Activated CD4-positive, alpha-beta T cell treated with anti-CD3 and anti-CD28 coated beads, Interleukin-2, Interleukin-6, amounts not matched to agents 100 ng/mL and 50 ng/mL, durations not matched to agents 16 hours and 8 hours (primary cell): ENCODE results near the gene PON2.
"Not testable (repeated sequence)": the region's sequence is repeated elsewhere in the genome, so short reads cannot be mapped to it uniquely, and the experiment has no call there.

Experiments
- DNase-seq: peaks from one replicate; pipeline ENCODE4 v3.0.0-alpha.2; 2020

Gene PON2

DNA sequence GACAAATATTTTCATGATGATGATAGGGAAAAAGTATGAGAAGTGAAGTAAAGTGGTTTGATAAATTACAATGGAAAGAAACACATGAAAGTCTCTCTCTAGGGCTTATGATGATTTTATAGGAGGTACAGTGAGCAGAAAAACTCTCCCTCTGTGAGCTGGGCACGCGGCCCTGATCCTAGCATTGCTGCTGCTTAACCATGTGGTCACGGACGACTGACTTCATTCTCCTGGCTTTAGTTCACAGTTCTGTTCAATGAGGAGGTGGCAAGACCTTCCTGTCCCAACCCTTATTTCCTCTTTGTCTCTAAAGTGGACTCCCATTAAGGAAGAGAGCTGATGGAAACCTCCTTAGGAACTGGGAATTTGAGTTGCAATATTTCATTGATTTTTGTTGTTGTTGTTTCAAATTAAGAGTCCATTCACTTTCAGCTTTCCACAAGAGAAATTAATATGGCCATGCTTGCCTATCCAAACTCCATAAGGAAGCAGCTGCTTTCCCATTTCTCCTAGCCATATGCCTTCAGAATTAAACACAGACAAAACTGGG lies 30.4 kb downstream of the PON2 start:
- no peak for DNase-seq

DNA sequence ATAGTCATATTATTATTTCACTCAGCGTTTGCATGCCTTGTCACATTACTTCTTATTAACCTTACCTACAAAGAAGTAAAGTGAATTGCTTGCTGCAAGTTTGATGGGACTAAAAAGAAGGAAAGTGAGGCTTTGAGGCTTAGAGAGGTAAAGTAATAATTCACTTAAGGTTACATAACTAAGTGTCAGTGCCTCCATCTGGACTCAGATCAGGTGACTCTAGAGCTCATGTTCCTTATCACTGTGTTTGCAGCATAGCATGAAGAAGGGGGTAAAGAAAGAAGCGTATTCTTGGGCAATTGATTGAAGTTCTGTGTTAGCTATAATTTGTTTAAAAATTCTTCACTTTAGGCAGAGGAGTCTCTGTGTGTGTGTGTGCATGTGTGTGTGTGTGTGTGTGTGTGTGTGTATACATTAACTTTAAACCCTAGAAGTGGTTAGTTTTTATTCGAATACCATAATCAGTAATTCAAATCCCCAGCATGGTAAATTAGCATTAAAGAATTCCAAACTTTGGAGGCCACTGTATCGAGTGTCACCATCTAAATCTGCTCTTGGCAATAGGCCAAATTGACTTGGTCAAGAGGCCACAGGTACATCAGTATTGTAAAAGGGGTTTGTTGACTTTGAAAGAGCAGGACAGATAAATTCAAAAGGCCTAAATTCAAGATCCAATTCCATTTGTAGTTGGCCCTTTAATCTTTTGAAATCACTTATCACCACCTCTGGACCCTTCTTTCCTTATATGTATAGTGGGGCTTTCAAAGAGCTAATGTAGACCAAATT lies 36.5 kb downstream of the PON2 start:
- no peak for DNase-seq

DNA sequence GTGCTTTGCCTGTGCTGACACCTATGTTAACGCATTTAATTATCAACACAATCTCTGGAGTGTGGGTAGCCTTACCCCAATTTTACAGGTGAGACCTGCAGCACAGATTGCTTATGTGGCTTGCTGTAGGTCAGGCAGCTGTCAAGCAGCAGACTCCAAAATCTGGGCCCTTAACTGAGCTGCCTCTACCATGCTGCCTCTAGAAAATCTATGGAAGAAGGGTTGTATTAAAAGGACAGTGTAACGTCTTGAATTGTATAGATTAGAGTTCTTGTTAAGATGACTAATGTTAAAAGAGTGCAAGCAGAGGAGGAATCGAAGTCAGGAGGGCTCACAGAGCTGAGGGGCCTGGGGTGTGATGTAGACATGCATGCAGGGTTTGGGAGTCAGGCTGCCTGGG lies 37.4 kb downstream of the PON2 start:
- DNase-seq: no peak

DNA sequence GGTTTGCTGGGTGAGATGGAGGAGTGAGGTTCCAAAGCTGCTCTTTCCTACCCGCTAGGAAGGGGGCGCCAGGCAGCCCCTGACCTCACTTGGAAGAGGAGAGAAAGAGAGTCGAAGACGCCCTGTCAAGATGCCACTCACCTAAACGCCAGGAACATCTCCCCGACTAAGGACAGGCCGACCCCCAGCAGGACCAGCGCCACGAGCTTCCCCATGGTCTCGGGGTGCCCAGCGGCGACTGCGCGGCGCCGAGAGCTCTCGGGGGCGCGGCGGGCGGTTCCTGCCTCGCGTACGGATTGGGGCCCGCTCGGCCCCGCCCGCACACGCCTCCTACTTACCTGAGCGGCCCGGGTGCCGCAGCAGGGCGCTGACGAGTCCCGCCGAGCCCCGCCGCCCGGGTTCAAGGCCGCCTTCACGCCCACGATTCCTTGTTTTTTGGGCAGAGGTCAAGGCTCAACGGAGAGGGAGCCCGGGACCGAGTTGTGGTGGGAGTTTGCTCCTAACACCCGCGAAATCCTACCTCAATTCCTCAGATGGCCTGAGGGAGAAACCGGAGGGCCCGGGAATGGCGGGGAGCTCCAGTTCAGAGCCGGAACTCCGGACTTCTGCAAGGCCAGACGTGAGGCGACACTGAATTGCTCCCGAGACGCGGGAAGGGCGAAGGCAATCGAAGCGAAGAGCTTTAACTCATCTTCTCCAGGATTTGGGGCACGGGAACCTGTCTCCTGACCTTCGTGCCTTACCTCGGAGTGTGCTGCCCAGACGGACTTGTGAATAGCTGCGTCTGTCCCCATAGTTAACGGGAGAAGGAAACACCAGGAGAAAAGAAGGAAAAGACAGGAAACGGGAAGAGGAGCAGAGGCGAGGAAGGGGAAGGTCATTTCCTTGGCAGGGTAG lies 38.4 kb downstream of the PON2 start, which contains the start of gene PON3:
PON3 (minus strand) TSS at position 240 of the 897 bp plus-strand sequence; CDS start at position 215, 25 bp downstream.
- peak; percentile 46 for DNase-seq

DNA sequence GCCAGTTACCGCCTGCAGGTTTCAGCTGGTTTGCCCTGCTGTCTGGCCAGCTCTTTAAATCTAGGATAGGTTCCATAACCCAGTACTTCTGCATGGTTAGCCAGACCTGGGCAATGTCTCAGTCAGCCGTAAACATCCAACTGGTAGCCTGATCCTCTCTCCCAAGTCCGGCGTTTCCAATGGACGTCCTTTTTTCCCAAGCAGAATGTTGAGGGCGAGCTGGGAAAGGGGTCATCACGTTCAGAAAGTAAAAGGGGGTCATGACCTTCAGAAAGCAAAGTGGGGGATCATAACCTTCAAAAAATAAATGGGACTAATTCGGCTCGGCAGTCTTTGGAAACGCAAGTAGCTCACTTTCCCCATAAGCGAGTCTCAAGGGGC lies 39.1 kb downstream of the PON2 start:
- no peak for DNase-seq

DNA sequence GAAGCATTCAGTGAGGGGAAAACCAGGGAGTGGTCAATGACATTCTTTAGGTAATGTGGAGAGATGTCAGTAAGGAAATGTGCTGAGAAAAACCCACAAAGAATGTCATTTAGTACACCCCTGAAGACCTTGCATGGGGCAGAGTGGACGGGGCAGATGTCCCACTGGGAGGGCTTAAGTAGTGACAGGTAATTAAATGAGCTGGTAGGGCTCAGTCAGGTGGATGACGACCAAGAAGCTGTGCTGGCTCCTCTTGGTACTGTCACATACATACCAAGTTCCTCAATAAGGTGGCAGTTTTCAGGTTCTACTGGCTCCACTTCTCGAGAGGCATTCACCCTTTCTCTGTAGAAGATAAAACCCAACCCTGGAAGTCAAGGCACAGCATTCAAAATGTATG lies 40.5 kb downstream of the PON2 start:
- no peak for DNase-seq

DNA sequence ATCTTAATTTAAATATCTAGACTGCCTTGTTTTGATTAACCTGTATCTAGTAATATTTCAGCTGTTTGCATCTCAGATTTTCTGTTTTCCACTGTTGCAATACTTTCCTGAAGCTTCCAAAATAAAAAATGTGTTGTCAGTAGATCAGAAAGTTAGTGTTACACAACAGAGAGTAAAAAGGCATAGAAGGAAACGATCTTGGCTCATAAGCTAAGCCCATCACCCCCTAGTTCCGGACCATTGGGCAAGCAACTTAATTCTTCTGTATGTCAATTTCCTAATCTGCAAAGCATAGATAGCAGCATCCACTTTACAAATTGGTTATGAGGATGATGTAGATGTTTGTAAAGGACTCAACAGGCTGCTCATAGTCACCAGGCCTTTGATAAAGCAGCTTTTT lies 43.1 kb downstream of the PON2 start:
- no peak for DNase-seq

DNA sequence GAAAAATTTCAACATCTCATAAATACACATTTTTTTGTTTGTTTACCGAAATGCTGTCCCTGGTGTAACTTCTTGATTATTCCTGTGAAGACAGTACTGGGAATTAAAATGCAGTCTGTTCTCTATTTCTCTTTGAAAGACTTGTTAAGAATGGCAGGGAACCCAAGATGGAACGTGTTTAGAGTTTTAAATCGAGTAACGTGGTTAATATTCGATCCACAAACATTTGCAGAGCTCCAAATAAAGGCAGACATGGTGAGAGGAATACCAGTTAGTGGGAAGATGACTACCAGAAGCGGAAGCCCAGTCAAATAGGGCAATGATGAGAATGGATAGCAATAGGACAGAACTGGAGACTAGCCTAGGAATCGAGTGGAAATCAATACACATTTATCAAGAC lies 45.3 kb downstream of the PON2 start:
- DNase-seq: no peak

DNA sequence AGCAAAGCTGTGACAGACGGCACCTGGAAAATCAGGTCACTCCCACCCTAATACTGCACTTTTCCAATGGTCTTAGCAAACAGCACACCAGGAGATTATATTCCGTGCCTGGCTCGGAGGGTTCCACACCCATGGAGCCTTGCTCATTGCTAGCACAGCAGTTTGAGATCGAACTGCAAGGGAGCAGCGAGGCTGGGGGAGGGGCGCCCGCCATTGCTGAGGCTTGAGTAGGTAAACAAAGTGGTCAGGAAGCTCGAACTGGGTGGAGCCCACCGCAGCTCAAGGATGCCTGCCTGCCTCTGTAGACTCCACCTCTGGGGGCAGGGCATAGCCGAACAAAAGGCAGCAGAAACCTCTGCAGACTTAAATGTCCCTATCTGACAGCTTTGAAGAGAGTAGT lies 55.4 kb downstream of the PON2 start:
- not testable (repeated sequence) for DNase-seq

DNA sequence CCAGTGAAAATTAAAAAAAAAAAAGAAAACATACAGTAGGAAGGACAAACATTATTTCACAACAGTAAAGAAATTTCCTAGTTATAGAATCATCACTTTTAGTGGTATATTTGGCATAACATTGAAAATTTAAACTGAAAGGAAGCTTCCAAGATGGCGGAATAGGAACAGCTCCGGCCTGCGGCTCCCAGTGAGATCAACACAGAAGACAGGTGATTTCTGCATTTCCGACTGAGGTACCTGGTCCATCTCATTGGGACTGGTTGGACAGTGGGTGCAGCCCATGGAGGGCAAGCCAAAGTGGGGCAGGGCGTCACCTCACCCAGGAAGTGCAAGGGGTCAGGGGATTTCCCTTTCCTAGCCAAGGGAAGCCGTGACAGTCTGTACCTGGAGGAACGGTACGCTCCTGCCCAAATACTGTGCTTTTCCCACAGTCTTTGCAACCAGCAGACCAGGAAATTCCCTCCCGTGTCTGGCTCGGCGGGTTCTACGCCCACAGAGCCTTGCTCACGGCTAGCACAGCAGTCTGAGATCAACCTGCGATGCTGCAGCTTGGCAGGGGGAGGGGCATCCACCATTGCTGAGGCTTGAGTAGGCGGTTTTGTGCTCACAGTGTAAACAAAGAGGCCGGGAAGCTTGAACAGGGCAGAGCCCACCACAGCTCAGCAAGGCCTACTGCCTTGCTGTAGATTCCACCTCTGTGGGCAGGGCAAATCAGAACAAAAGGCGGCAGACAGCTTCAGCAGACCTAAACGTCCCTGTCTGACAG lies 58.0 kb downstream of the PON2 start:
- no peak for DNase-seq

DNA sequence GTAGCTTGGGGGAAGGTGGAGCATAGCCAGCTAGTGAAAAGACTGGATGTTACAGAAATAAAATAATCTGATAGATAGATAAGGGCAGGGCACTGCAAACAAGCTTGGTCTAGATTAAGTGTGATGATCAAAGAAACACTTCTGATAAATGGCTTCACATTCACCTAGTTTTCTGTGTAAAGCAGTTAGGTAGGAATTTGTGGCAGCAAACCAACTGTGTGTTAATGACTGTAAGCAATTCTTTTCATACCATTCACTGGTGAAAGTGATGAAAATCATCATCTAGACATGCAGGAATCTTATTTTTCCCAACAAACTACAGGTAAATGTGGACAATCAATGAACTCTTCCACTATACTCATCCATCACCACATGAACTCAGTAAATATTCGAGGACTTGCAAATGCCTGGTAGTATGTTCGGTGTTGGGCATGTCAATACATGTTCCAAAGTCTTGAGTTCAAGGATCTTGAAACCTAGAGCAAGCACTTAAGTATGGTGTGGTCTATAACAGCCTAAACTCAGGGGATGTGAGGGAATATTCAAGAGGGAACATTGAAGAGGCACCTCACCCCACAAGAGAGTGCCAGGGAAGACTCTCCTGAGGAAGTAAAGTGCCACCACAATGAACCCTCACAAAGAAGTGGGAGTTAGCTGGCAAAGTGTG lies 59.1 kb downstream of the PON2 start:
- no peak for DNase-seq

DNA sequence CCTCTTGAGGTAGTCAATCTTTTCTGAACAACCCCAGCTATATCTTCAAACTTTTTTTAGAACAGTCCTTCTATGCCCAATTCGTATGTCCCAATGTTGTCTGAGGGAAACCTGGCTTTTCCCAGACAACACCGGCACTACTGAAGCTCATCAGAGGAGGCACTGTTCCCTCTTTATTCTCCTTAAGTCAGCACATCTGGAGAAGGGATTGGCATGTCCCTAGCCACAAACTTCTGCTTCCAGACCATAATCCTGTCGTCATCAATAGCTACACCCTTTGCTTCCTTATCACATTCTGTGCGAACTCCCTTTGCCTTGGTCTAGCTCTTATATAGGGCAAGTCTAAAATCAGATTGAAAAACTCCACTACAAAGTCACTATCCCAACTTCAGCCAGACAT lies 61.5 kb downstream of the PON2 start:
- no peak for DNase-seq

DNA sequence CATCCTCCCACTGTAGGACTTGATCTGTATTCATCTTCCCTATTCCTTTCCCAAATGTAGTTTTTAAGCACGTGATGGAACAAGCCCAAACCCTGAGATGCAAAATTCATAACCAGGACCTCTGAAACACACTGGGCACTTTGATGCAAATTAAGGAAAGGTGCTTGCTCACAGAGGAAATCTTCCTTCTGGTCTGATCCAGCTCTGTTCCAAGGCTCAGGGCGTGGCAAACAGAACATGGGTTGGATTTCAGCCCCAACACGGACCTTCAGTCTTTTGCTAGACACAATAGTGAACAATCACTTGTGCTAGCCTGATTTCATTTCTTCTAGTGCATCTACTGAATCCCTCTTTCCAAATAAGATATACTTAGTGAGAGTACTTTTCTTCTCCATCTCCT lies 66.6 kb downstream of the PON2 start:
- DNase-seq: no peak

DNA sequence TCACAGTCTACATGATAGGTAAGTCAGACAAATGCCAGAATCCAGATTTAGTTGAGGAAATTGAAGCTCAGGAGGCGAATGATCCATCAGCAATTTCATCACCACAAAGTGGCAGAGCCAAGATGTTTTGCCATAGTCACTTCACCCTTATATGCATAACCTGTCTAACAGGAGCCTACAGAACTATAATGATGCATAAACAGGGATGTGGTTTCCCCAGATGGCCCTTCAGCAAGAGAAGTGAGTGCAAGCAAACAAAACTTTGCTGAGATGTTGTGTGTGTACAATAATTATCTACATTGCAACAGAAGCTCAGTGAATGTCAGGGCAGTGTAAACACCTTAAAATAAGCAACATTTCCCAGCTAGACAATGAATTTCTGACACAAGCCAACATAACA lies 67.2 kb downstream of the PON2 start:
- DNase-seq: no peak

DNA sequence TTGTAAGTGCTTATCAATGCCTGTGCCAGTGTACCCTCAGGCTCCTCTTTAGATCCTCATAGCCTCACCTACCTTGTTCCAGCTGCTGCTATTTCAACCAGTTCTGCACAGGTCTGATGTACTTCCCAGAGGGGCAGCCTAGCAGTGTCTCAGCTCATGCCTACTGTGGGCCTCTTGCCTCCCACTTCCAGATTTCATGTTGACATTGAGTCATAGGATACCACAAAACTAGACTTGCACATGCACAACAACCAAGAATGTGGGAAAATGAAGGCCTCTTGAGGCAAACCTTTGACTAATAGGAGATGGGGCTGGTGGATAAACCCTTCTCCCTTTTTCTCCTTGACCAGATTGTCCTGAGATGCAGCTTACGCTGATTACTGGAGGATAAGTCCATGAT lies 69.7 kb downstream of the PON2 start:
- no peak for DNase-seq

DNA sequence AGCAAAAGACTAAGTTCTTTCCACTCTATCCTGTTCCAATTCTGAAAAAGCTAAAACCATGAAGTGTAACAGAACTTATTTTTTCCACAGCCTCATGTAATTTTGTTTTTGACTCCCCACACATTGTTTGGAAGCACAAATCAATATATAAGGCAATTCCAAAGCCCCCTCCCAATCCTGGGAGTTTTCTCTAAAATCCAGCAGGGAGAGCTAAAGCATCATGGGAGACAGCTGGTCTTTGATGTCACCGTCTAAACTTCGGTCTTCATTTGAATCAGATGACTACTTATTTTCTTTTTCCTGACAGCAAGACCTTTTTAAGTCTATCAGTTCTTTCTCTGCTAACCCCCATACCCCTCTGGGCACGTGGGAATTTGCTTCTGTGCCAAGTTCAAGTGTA lies 77.2 kb downstream of the PON2 start:
- no peak for DNase-seq
